ENCODE results near the gene RASL11B. TPM values are rescaled to one million over a fixed set of nuclear protein-coding genes. Genes with fewer than 3 reads are reported as not detected.

RASL11B gene
- total RNA-seq, 4 donors from 2014 or later: 0.55 to 0.64 TPM; not detected in 2

DNA sequence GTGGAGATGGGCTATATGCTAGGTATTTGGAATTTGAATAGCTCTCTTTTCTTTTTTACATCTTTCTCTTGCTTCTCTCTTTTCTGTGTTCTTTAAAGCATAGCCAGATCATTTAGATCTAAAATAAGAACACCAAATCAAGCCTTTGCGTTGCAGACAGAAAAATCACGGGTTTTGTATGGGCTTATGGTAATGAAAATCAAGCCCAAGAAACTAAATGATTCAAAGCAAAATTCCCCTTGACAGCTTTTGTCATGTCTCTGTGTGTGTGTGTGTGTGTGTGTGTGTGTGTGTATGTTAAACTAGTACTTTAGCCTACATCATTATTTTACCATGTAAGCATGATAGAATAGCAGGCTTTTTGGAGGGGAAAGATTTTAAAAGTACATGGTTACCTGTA is 1.8 kb upstream of the RASL11B start:
- Histone ChIP-seq H3K27ac (no peak overlapping the region), H3K4me3 (no peak overlapping the region), H3K4me1 (peaks cover 4 to 14% (median 11%) of the 10 kb centered on the region in 4 donors), H3K9me3 (no peaks in the 10 kb centered on the region), H3K36me3 (no peaks in the 10 kb centered on the region), H3K27me3 (peaks cover 16% of the 10 kb centered on the region)
- TF ChIP-seq, protein P1, sequence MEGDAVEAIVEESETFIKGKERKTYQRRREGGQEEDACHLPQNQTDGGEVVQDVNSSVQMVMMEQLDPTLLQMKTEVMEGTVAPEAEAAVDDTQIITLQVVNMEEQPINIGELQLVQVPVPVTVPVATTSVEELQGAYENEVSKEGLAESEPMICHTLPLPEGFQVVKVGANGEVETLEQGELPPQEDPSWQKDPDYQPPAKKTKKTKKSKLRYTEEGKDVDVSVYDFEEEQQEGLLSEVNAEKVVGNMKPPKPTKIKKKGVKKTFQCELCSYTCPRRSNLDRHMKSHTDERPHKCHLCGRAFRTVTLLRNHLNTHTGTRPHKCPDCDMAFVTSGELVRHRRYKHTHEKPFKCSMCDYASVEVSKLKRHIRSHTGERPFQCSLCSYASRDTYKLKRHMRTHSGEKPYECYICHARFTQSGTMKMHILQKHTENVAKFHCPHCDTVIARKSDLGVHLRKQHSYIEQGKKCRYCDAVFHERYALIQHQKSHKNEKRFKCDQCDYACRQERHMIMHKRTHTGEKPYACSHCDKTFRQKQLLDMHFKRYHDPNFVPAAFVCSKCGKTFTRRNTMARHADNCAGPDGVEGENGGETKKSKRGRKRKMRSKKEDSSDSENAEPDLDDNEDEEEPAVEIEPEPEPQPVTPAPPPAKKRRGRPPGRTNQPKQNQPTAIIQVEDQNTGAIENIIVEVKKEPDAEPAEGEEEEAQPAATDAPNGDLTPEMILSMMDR (IDR thresholded peaks at IDR 0.05): no peak
- TF ChIP-seq EP300 (IDR thresholded peaks at IDR 0.05; ENCODE audit: low read depth) (no peak), POLR2A (IDR thresholded peaks at IDR 0.05) (no peak), POLR2AphosphoS5 (IDR thresholded peaks at IDR 0.05) (no peak)
- in situ Hi-C loops (cut with MboI; ENCODE audit: low pct_ligation_motif_present in 1 of 4, low pct_unique_long_range_greater_than_20kb in 1 of 4, low sequenced_read_pairs in 3 of 4): no loop called here
- 72 to 79% methylated on average over 2 of the region's 2 CpGs for WGBS, 2 donors (ENCODE audit: low coverage in 1 of 2)
- intact Hi-C loops (cut with DNase I; ENCODE audit: low total_unique reads): no loop called here
- DNase-seq: no peak

DNA sequence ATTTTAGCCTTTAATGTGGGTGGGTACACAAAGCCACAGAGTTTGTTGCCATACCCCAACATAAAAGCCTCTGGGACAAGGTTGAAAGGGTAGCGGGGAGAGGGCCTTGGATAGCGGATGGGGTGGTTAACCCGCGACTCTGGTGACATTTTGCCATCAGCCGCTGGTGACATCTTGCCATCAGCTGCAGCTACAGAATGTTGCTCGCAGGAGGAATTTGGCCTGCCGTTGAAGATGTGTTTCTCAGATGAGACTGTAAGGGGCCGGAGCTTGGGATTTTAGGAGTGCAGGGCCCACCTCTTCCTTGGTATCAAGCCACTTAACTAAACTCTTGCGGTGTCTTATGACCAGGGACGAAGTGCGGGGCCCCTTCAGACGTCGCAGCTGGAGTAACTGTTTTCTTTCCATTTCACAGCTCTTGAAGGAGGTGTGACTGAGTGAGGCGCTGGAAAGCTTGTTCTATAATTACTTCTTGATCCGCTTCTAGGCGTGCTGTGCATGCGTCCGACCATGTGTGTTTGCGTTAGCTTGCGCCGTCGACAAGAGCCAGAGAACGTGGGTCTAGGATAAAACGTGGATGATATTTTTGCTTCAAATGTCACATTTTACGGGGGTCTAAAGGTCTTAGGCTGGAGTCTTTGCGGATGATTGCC is 820 bp upstream of the RASL11B start:
- H3K9me3 ChIP-seq: no peaks in the 10 kb centered on the region
- TF ChIP-seq POLR2A (IDR thresholded peaks at IDR 0.05): no peak
- no peak for TF ChIP-seq POLR2AphosphoS5 (IDR thresholded peaks at IDR 0.05)
- intact Hi-C loops (cut with DNase I; ENCODE audit: low total_unique reads): no loop called here
- peaks cover 16% of the 10 kb centered on the region for H3K27me3 ChIP-seq
- DNase-seq: no peak
- peak overlapping the region; percentile 39 to 72 (median 54) for H3K4me3 ChIP-seq
- WGBS, 2 donors (ENCODE audit: low coverage in 1 of 2): 14 to 65% methylated on average over 10 to 26 of the region's 26 CpGs
- no peaks in the 10 kb centered on the region for H3K36me3 ChIP-seq
- H3K4me1 ChIP-seq: peaks cover 4 to 14% (median 11%) of the 10 kb centered on the region in 4 donors
- in situ Hi-C loops (cut with MboI; ENCODE audit: low pct_ligation_motif_present in 1 of 4, low pct_unique_long_range_greater_than_20kb in 1 of 4, low sequenced_read_pairs in 3 of 4): no loop called here
- H3K27ac ChIP-seq: peak overlapping the region in 3 of 4 donors; percentile 48 to 55 (median 50)

DNA sequence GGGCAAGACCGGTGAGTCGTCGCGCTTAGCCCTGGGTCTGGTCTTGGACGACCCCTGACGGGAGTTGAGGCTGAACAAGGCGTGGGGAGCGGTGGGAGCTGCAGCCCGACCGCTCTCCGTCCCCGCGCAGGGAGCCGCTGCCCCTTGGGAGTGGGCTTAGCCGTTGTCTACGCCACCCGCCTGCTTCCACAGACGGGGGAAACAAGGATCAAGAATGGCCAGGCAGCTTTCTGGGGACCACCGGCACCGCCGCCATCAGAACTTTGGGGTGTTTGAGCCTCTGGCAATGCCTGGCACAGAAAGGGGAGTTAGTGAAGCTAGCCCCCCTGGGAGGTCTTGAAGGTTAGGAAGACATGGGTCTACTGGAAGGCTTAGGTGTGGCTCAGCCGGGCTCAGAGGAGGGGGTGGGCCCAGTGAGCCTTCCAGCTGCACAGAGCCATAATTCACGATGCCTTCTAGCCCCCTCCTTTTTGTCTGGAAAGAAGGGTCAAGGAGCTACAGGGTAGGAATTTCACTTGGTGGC is 583 bp downstream of the RASL11B start:
- Histone ChIP-seq H3K4me3 (peak overlapping the region; percentile 39 to 72 (median 54)), H3K36me3 (no peaks in the 10 kb centered on the region), H3K4me1 (peaks cover 4 to 14% (median 11%) of the 10 kb centered on the region in 4 donors), H3K9me3 (no peaks in the 10 kb centered on the region), H3K27me3 (peaks cover 16% of the 10 kb centered on the region), H3K27ac (peak overlapping the region in 3 of 4 donors; percentile 9 to 55 (median 50))
- no peak for DNase-seq
- WGBS, 2 donors (ENCODE audit: low coverage in 1 of 2): 59% methylated on average over 22 of the region's 23 CpGs; no CpG with 5 or more reads in 1 of the 2 donors
- in situ Hi-C loops (cut with MboI; ENCODE audit: low pct_ligation_motif_present in 1 of 4, low pct_unique_long_range_greater_than_20kb in 1 of 4, low sequenced_read_pairs in 3 of 4): no loop called here
- intact Hi-C loops (cut with DNase I; ENCODE audit: low total_unique reads): no loop called here
- no peak for TF ChIP-seq POLR2A (IDR thresholded peaks at IDR 0.05)
- TF ChIP-seq POLR2AphosphoS5 (IDR thresholded peaks at IDR 0.05): no peak
- TF ChIP-seq, protein P1 (IDR thresholded peaks at IDR 0.05): no peak
- TF ChIP-seq EP300 (IDR thresholded peaks at IDR 0.05; ENCODE audit: low read depth): no peak

DNA sequence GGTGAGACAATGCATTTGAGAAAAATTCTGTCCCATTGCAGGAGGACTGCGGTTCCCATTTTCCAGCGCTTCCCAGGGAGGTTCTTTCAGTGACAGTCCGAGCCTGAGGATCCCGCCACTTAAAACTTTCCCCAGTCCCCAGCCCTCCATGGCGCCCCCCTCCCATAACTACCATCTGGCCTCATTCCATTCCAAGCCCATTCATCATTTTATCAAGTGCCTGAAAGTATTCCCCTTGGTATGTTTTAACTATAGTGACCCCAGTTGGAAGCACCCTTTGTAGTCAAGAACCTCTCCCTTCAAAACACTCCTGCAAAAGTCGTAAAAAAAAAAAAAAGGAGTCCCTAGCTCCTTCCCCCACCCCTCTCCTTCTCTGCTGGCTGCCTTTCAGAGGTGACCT is 1.2 kb downstream of the RASL11B start:
- H3K27ac ChIP-seq: no peak overlapping the region
- peaks cover 4 to 14% (median 11%) of the 10 kb centered on the region in 4 donors for H3K4me1 ChIP-seq
- intact Hi-C loops (cut with DNase I; ENCODE audit: low total_unique reads): no loop called here
- no peak overlapping the region for H3K4me3 ChIP-seq
- H3K36me3 ChIP-seq: no peaks in the 10 kb centered on the region
- TF ChIP-seq POLR2AphosphoS5 (IDR thresholded peaks at IDR 0.05) (no peak), EP300 (IDR thresholded peaks at IDR 0.05; ENCODE audit: low read depth) (no peak), POLR2A (IDR thresholded peaks at IDR 0.05) (no peak)
- TF ChIP-seq, protein P1 (IDR thresholded peaks at IDR 0.05): no peak
- in situ Hi-C loops (cut with MboI; ENCODE audit: low pct_ligation_motif_present in 1 of 4, low pct_unique_long_range_greater_than_20kb in 1 of 4, low sequenced_read_pairs in 3 of 4): no loop called here
- H3K9me3 ChIP-seq: no peaks in the 10 kb centered on the region
- DNase-seq: no peak
- peaks cover 16% of the 10 kb centered on the region for H3K27me3 ChIP-seq
- WGBS, 2 donors (ENCODE audit: low coverage in 1 of 2): 83 to 85% methylated on average over 6 of the region's 6 CpGs

All from transverse colon (tissue), 4 donors.